Liver (tissue), 3 donors: ENCODE data around the gene NRDC.

ENCODE experiments used
- ATF3 ChIP-seq: IDR thresholded peaks from 2 replicates; pipeline ENCODE4 v1.6.1; 2016; ENCODE audit warnings: antibody characterized with exemption
- CTCF ChIP-seq: fragments of 150-350 bp; IDR thresholded peaks from 2 replicates; pipeline ENCODE4 v1.5.1; 2017; ENCODE audit warnings: improper control_type of control experiment, low read depth, low read length; ENCODE audit not compliant: missing input control
- EGR1 ChIP-seq, 2 donors: IDR thresholded peaks; 2 replicates each; pipeline ENCODE4 v1.6.1; 2016 to 2018; ENCODE audit warnings: antibody characterized with exemption in 2 of 2, low read depth in 2 of 2
- FOXA1 ChIP-seq: IDR thresholded peaks from 2 replicates; pipeline ENCODE4 v1.6.1; 2016; ENCODE audit warnings: antibody characterized with exemption
- GABPA ChIP-seq, 2 donors: IDR thresholded peaks in 1 of 2; conservative IDR thresholded peaks in 1 of 2; 2 replicates each; pipeline ENCODE4 v1.6.1; 2016; ENCODE audit warnings: antibody characterized with exemption in 2 of 2, mild to moderate bottlenecking in 1 of 2, moderate library complexity in 1 of 2
- HNF4A ChIP-seq, 2 donors: conservative IDR thresholded peaks; 2 replicates each; pipeline ENCODE4 v1.6.1; 2016; ENCODE audit warnings: antibody characterized with exemption in 2 of 2, mild to moderate bottlenecking in 2 of 2
- MAX ChIP-seq: IDR thresholded peaks from 2 replicates; pipeline ENCODE4 v1.6.1; 2016; ENCODE audit warnings: antibody characterized with exemption
- RAD21 ChIP-seq, 2 donors: IDR thresholded peaks; 2 replicates each; pipeline ENCODE4 v1.6.1; 2016; ENCODE audit warnings: antibody characterized with exemption in 2 of 2, mild to moderate bottlenecking in 2 of 2
- REST ChIP-seq: IDR thresholded peaks from 2 replicates; pipeline ENCODE4 v1.6.1; 2016; ENCODE audit warnings: antibody characterized with exemption, mild to moderate bottlenecking
- SP1 ChIP-seq: IDR thresholded peaks from 2 replicates; pipeline ENCODE4 v1.6.1; 2018; ENCODE audit warnings: antibody characterized with exemption, mild to moderate bottlenecking
- TAF1 ChIP-seq: conservative IDR thresholded peaks from 2 replicates; pipeline ENCODE4 v1.6.1; 2016; ENCODE audit warnings: antibody characterized with exemption, mild to moderate bottlenecking
- YY1 ChIP-seq: IDR thresholded peaks from 2 replicates; pipeline ENCODE4 v1.6.1; 2016; ENCODE audit warnings: antibody characterized with exemption, mild to moderate bottlenecking
- ZBTB33 ChIP-seq: IDR thresholded peaks from 2 replicates; pipeline ENCODE4 v1.6.1; 2016; ENCODE audit warnings: antibody characterized with exemption
- donor health status: healthy.
- donor health status: healthy.

- TF ChIP-seq MAX (no peak), RAD21 (IDR thresholded peaks at IDR 0.05) (peak; percentile 90 to 92), CTCF (peak; percentile 80), GABPA (IDR thresholded peaks at IDR 0.05 in 1 of 2, conservative IDR thresholded peaks at IDR 0.05 in 1 of 2) (no peak), REST (peak; percentile 29), HNF4A (conservative IDR thresholded peaks at IDR 0.05) (peak; percentile 86 to 87), TAF1 (no peak), YY1 (peak; percentile 77), ZBTB33 (no peak), SP1 (peak; percentile 46), EGR1 (IDR thresholded peaks at IDR 0.05; ENCODE audit: low read depth in 2 of 2) (no peak), FOXA1 (no peak), ATF3 (peak; percentile 25)
These were observed 109.4 kb downstream of the NRDC start for GRCh38 chr1:51768971-51769588.
